GM19240 (cell line): Measurements from ENCODE around the gene COA8.

ENCODE experiments used
- DNase-seq: peaks from one replicate; pipeline ENCODE4 v3.0.0; 2011; ENCODE audit warnings: low spot score; ENCODE audit not compliant: insufficient read length

Gene COA8, protein sequence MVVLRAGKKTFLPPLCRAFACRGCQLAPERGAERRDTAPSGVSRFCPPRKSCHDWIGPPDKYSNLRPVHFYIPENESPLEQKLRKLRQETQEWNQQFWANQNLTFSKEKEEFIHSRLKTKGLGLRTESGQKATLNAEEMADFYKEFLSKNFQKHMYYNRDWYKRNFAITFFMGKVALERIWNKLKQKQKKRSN

DNA sequence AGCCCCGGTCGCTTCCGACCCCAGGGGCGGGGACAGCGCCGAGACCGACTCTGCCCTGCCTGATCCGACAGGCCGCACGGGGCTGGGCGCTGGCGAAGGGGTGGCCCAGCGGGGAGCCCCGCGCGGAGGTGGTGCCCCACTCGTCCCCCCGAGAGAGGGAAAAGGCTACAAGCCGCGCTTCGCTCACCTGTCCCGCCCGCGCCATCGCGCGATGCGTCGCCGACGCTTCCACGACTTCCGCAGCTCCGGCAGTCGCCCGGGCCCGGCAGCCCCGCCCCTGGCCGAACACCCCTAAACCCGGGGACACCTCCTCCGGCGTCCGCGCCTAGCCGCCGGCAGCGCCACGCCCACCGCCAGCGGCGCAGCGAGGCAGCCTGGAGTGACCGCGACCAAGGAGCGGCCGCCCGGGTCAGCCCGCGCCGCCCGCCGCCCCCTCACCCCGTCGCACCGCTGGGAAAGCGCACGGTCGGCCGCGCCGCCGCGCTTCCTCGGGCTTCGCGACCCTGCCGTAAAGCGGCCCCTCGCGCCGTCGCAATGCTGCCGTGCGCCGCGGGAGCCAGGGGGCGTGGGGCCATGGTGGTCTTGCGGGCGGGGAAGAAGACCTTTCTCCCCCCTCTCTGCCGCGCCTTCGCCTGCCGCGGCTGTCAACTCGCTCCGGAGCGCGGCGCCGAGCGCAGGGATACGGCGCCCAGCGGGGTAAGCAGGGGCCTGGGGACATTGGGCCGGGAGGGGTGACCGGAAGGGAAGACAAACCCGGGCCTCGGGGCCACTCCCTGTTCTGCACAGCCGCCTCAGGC lies at the start of gene COA8, which contains the start of gene BAG5:
Gene COA8 (plus strand): TSS at position 532 of the 797 bp plus-strand sequence. CDS start 42 bp downstream, at position 574.
Gene BAG5 (minus strand): TSS at position 229 of the 797 bp plus-strand sequence. CDS start 1,493 bp downstream, outside the sequence.
- DNase-seq: peak; percentile 93

DNA sequence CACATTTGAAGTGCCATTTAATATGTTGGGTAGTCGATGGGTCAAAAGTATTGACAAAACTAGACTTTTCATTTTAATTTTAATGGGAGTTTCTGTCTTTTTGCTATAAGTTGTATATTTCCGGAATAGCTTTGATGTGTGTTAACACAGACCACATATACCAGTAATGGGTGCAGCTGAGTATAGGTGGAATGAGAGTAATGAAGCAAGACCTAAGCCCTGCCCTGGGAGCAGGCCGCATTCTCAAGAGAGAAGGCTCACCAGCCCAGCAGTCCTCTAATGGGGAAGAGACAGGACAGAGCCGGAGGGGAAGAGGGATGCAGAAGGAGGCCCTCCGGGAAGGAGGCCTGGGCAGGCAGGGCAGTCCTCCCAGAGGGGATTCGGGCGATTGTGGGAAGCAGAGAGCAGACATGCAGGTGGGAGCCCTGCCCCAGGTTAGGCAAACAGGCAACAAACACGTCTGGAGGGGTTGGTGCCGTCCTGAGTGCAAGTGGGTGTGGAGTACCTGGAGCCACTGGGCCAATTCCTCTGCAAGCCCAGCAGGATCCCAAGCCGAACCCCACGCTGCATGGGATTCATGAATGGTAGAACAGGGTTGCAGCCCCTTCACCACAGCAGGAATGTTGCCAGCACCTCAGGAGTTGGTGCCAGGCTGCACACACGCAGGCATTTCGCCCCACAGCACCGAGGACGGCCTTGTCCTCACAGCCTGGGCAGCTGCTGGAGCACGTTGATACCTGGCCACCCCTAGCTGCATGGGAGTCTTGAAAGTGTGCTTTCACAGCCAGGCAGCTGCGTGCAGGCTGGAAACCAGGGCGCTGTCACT lies 48.0 kb upstream of the COA8 start:
- DNase-seq: no peak

DNA sequence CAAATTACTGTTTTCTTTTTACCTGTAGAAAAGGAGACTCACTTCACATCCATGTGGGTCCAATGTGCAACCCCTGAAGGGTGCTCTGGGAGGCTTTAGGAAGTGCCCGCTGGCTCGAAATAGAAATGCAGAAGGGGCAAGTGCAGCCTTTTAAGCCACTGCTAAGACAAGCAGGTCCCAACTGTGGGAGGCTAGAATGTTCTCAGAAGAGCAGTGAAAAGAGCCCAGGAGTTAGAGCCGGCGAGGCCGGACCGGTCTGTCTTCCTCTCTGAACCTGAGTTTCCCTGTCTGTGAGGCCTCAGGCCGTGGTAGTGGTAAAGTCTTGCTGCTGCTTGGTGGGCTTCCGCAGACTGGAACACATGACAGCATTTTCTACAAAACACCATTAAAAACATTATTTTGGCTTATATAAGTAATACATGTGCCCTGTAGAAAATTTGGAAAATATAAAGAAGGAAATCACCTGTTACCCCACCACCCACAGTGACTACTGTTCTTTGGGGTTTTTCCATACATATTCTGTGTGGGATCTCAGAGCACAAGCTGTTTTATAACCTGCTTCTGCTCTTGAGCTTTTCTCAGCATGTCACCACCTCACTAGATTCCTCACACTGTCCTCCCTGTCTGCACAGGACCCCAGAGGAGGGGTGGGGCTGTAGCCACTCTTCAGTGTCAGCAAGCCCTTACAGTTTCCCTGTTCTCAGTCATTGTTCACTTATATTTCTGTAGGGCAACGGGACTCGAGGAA lies 46.2 kb upstream of the COA8 start:
- no peak for DNase-seq

DNA sequence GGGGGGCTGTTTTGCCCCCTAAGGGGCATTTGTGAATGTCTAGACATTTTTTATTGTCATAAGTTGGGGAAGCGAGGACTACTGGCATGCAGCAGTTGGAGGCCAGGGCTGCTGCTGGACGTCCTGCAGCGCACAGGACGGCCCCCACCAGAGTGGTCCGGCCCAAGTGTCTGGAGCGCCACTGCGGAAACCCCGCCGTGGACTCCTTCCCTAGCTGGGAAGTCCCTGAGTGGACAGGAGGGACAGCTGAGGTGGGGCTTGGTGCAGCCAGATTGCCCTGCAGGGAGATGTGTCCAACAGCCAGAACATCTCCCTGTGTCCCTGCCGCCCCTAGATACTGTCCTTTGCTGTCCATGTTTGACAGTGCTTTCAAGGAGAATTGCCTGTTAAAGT lies 45.6 kb upstream of the COA8 start:
- DNase-seq: no peak

DNA sequence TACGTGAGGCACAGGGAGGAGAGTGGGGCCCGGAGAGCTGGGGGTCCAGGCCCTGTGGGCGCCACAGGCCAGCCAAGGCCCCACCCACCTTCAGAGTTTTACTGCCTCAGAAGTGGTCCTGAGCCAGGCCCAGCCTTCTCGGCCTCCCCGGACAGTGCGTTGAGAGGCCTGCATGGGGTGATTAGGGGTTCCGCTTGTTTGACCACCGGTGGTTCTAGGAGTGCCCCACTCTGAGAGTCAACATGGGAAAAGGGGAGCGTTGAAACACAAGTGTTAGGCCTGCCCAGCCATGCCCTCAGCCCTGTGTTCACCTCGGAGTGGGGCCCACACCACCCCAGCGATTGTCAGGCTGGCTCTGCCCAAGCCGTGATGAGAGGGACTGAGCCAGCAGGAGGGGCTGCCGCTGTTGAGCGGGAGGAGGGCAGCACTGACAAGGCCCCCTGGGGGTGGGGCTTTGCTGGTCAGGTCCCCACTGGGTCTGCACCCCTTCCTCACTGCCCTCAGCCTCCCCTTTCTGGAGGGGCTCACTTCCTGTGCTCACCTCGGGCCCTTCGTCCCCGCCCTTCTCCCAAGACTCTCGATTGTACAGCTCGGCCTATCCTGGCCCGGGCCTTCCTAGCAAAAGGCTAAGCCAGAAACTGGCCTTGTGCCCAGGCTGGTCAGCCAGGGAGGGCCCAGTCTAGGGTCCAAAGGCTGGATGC lies 44.9 kb upstream of the COA8 start:
- DNase-seq: no peak

DNA sequence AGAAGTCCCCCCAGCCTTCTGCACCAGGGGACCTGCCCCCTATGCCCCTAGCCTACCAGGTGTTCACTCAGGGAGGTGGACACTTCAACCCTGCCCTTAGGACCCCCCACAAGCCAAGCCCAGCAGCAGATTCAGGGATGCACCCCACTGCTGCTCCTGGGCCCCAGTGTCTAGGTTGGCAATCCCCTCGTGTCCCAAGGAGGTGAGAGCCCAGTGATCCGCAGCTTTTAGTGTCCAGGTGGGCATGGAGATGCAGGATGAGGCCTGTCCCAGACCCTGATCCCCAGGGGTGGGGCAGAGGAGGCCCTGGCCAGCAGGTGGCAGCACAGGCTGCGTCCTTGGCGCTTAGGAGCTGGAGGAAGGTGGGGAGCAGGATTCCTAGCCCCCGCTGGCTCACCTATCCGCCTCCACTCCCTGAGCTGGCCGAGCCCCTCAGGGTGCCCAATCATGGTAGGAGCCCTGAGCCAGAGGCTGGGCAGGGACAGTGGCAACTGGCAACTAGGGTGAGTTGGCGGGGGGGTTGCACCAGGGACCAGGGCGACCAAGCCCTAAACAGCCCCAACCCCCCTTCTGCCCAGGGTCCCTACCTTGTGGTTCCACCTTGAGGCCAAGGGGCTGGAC lies 44.2 kb upstream of the COA8 start:
- peak; percentile 76 for DNase-seq

DNA sequence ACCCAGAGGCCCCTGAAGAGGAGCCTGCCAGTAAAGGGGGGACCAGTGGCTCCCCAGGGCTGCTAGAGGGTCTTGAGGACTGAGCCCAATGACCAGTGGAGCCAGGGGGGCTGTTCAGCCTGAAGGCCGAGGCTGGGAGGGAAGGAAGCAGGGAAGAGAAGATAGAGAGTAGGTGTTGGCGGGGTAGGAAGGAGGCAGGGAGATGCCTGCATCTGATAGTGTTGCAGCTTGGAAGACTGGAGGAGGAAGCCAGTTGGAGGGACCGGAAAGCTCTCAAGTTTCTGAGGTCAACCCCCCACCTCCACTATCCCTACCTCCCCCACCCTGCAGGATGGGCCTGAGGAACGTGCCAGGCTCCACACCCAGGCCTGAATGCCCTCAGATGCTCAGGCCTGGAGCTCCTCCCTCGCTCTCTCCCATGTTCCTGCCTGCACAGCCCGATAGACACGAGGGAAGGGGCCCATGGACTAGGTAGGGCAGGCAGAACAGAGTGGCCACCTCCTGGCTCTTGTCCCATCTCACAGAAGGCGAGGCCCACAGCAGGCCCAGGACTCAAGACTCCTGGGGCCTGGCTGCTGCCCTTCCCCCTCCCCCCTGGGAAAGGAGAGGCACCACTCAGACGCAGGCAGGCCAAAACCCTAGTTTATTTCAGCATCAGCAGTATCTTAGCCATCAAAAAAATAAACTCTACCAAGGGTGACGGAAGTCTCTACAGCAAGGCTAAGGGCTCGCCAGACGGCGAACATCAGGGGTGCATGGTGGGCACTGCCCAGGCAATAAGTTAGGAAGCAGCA lies 43.5 kb upstream of the COA8 start:
- DNase-seq: no peak

DNA sequence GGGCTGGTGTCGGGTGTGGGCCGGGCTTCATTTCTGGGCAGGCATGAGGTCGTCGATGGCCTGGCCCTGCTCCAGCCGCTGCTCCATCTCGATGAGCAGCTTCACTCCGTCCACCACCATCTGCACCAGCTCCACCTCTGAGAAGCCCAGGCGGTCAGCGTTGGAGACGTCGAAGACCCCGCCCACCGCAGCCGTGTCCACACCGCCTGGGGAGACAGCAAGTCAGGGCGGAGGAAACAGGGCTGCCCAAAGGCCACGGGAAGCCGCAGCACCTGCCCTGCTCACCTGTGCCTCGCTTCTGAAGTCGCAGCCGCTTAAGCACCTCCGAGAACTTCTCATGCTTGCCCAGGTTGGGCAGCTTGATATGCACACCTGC lies 42.9 kb upstream of the COA8 start:
- no peak for DNase-seq

DNA sequence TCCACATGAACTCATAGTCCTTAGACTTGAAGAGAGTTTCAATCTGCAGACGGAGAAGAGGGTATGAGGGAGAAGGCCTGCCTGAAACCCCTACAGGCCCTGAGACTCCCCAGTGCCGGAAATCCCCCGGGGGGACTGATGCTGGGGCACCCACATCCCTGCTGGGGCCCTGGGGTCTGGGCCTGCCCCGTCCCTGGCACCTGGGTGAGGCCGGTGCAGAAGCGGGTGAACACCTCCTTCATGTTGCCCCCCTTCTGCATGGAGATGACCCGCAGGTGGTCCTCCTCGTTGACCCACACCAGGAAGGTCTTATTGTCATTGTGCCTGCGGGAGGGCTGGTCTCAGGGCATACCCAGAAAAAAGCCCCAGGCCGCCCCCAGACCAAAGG lies 42.5 kb upstream of the COA8 start:
- DNase-seq: no peak

DNA sequence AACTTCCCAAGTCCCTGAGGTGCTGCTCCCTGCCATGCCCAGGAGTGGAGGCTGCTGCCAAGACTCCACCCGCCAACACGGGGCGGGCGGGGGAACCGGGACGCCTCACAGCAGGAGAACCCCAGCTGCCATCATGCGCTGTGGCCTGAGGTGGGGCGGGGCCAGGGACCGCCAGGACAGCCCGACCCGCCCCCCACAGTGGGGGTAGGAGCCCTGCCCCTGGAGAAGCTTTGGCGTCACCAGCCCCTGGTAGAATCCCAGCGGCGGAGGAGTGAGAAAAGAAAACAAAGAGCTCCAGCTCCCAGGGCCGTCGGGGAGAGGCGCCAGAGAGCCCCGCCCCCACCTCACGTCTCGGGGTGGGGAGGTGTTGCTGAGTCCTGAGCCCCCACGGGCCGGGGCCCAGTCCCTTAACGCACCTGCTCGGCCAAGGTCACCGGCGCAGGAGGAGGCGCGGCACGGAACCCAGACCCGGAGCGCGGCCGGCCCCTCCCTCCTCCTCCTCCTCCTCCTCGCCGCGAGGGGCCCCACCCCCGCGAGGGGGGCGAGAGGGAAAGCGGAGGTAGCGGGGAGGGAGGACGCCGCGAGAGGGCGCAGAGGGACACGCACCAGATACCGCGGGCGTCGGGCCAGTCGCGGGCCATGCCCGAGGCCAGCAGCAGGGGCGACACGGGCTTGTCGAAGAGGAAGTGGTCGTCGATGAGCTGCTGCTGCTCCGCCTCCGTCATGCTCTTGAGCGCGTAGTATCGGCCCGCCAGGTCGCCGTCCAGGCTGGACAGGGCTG lies 41.9 kb upstream of the COA8 start:
- peak; percentile 56 for DNase-seq

DNA sequence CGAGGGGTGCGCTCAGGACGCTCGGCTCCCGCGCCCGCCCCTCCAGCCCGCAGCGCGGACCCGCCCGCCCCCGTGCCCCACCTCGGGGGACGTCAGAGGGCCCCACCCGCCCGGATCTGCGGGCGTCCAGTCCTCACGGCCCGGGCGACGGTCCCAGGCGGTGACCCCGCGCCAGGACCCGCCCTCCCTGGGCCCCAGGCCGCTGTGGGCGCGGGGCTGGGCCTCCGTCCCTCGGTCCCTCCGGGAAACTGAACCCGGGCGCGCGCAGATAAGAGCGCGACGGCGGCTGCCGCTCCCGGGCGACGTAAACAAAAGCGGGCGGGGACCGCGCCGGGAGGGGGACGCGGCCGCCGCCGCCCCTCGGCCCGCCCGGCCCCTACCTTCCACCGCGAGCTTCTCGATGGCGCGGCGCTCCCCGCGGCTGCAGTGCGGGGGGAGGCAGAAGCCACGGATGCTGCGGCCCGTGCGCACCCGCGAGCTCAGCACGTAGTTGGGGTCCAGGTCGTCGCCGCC lies 41.3 kb upstream of the COA8 start:
- DNase-seq: no peak

DNA sequence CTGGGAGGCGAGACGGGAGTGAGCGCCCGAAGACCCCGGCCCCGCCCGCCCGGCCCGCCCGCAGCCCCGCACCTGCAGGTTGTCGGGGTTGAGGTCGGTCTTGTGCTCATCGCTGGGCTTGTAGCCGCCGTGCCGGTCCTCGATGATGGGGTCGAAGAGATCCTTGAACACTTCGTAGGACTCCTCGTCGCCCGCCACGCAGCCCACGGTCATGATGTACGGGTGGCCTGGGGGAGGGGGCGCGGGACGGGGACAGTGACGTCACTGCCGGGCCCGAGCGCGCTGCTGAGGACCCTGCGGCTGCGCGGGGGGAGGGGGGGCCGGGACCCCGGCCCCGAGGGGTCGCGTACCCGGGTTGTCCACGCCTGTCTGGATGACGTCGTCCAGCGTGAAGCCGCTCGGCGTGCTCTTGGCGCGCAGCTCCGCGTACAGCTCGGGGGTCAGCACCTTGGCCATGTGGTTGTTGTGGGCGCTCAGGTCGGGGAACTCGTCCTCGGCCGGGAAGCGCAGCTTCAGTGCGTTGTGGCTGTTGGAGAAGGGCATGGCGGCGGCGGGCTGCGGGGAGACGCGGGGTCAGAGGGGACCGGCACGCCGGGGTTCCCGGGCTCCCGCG lies 40.7 kb upstream of the COA8 start:
- no peak for DNase-seq

DNA sequence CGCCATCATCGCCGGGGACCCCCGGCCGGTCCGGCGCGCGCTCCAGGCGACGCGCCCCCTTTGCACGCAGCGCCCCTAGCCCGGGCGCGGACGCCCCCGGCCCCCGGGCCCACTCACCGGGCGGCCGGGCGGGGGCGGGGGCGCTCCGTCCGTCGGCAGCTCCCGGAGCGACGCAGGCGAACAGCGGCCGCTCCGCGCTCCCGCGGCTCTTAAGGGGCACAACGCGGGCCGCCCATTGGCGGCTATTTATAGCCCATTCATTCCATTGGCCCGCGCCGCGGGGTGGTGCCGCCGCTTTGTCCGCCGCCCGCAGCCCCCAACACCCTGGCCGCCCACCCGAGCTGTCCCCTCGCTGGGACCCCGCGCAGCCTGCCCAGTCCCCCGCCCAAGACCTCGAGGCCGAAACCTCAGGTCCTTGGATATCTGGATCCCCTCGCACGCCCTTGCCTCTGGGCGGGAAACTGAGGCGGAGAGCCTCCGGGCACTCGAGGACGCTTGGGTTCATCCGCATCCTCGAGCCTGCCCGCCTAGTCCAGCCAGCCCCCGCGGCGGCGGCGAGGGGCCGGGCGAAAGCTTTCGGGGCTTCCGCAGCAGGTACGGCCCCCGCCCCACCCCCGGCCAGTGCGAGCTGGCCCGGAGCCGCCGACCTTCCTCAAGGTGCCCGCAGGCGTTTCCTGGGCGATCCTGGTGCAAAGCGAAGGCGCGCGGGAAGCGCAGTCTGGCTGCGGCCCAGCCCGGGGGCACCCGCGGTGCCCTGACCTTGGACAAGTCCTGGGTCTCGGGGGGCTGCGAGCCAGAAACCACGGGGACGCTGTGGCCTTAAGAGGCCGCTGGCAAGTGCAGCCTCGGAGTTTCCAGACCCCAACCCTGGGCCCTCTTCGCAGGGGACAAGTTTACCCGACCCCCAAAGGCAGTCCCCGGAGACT lies 39.8 kb upstream of the COA8 start, which contains the start of gene CKB:
Gene CKB (minus strand): TSS at position 182 of the 926 bp plus-strand sequence. CDS start 337 bp downstream, outside the sequence.
- no peak for DNase-seq

DNA sequence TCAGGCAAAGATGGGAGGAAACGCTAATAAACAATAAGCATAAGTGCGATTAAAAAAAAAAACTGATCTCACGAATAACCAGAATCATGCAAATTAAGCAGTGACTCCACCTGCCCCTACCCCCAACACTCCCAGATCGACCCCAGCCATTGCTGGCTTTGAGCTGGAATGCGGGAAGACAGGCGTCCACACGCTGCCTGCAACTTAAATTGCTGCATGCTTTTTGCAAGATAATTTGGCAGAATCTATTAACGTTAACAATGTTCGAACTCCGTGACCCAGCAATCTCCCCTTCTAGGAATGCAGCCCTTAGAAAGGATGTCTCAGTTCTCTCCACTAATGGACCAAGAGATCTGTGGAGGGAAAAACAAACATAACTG lies 39.2 kb upstream of the COA8 start:
- DNase-seq: no peak

DNA sequence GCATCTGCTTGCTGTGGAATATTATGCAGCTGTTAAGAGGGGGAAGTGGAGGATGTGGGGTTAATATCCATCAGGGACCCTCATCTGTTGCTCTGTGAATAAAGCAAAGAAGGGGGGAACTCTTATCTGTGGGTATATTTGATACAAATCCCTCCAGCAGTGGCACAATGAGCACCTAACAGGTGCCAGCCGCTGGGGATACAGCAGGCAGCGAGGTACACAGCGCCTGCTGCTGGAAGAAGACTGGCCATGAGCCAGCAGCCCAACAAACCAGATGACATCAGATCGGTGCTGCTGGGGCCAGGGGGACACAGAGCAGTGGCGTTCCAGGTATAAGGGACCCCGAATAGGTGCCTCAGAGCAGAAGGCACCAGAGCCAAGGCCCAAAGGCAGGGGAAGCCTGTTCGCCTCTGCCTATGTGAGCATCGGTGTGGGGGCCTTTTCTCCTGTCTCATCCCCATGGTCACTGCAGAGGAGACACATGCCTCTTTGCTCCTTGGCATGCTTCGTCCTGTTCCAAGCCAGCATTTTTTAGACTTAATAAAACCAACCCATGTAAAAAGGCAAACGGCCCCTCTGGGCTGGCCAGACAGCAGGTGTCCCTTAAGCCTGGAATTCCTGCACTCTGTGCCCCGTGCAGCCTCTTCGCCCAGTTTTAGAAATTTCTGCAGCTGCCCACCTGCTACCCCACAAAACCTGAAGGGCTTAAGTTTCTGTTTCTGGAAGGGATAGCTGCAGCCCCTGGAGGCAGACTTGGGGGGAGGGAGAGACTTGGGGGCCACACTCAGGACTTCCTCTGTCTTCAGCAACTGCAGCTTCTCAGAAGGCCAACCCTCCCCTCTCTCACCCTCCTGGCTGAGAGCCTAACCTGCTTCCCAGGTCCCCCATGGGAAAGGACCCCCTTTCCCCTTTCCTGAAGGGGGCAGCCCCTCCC lies 38.5 kb upstream of the COA8 start:
- DNase-seq: no peak
